IgD-negative memory B cell (primary cell): Measurements from ENCODE around the gene NFIA. TPM values are rescaled to one million over a fixed set of nuclear protein-coding genes. Genes with fewer than 3 reads are reported as not detected.

Source experiments
- H3K27ac Mint-ChIP-seq, 3 donors: one replicate each; pipeline ENCODE4 v1.8.0; 2020 to 2022; ENCODE audit warnings: mild to moderate bottlenecking in 3 of 3, mixed read lengths in 3 of 3, moderate library complexity in 1 of 3
- H3K27me3 Mint-ChIP-seq: one replicate; pipeline ENCODE4 v1.8.0; 2021; ENCODE audit warnings: mixed read lengths
- H3K36me3 Mint-ChIP-seq: one replicate; pipeline ENCODE4 v1.8.0; 2020; ENCODE audit warnings: mild to moderate bottlenecking, mixed read lengths
- H3K4me1 Mint-ChIP-seq, 3 donors: one replicate each; pipeline ENCODE4 v1.8.0; 2020 to 2022; ENCODE audit warnings: mixed read lengths in 3 of 3, mild to moderate bottlenecking in 1 of 3
- H3K4me3 Mint-ChIP-seq, 4 donors: one replicate each; pipeline ENCODE4 v1.8.0; 2020 to 2022; ENCODE audit warnings: mild to moderate bottlenecking in 4 of 4, mixed read lengths in 4 of 4, moderate library complexity in 3 of 4
- H3K9me3 Mint-ChIP-seq, 3 donors: one replicate each; pipeline ENCODE4 v1.8.0; 2020 to 2021; ENCODE audit warnings: mixed read lengths in 3 of 3, mild to moderate bottlenecking in 1 of 3
- polyA plus RNA-seq: library from polyadenylated mRNA; unstranded; fragments of 300-500 nt; fragmentation: Illumina TruSeq; gene quantifications from one replicate; pipeline ENCODE4 v1.2.3, GENCODE V29; 2021

Gene NFIA
- polyA plus RNA-seq, 1 donor from 2014 or later, result 0.93 TPM

- H3K27me3 Mint-ChIP-seq, result peaks cover 8% of the 10 kb centered on the region
- H3K4me3 Mint-ChIP-seq, result no peak overlapping the region
- H3K4me1 Mint-ChIP-seq, result no peaks in the 10 kb centered on the region
- H3K27ac Mint-ChIP-seq, result no peak overlapping the region
- H3K9me3 Mint-ChIP-seq, result no peaks in the 10 kb centered on the region
- H3K36me3 Mint-ChIP-seq, result no peaks in the 10 kb centered on the region
Measured at GRCh38 chr1:61380561-61380960, 298.2 kb downstream of the NFIA start.

- H3K4me1 Mint-ChIP-seq, result peaks cover 0 to 10% (median 6%) of the 10 kb centered on the region in 3 donors
- H3K36me3 Mint-ChIP-seq, result no peaks in the 10 kb centered on the region
- H3K27me3 Mint-ChIP-seq, result peaks cover 5% of the 10 kb centered on the region
- H3K9me3 Mint-ChIP-seq, result no peaks in the 10 kb centered on the region
- H3K27ac Mint-ChIP-seq, result no peak overlapping the region
- H3K4me3 Mint-ChIP-seq, result no peak overlapping the region
Measured at GRCh38 chr1:61386323-61386722, 304.0 kb downstream of the NFIA start.

- H3K27ac Mint-ChIP-seq, result no peak overlapping the region
- H3K27me3 Mint-ChIP-seq, result peaks cover 5% of the 10 kb centered on the region
- no peaks in the 10 kb centered on the region for H3K36me3 Mint-ChIP-seq
- H3K9me3 Mint-ChIP-seq, result no peaks in the 10 kb centered on the region
- H3K4me3 Mint-ChIP-seq, result no peak overlapping the region
- peaks cover 0 to 10% (median 6%) of the 10 kb centered on the region in 3 donors for H3K4me1 Mint-ChIP-seq
Measured at GRCh38 chr1:61386770-61387169, 304.4 kb downstream of the NFIA start.

GRCh38 chr1:61387829-61388228, 305.5 kb downstream of the NFIA start:
- no peaks in the 10 kb centered on the region for H3K9me3 Mint-ChIP-seq
- peaks cover 0 to 10% (median 6%) of the 10 kb centered on the region in 3 donors for H3K4me1 Mint-ChIP-seq

GRCh38 chr1:61388566-61388965, 306.2 kb downstream of the NFIA start:
- Mint-ChIP-seq H3K27me3 (no peaks in the 10 kb centered on the region), H3K4me1 (peaks cover 0 to 10% (median 6%) of the 10 kb centered on the region in 3 donors), H3K36me3 (no peaks in the 10 kb centered on the region), H3K27ac (no peak overlapping the region), H3K4me3 (no peak overlapping the region), H3K9me3 (no peaks in the 10 kb centered on the region)

More at GRCh38 chr1:61387829-61388228, 305.5 kb downstream of the NFIA start:
- Mint-ChIP-seq H3K27me3 (peaks cover 5% of the 10 kb centered on the region), H3K4me3 (no peak overlapping the region), H3K36me3 (no peaks in the 10 kb centered on the region), H3K27ac (no peak overlapping the region)

GRCh38 chr1:61389194-61389925, 307.0 kb downstream of the NFIA start:
- H3K27me3 Mint-ChIP-seq, result no peaks in the 10 kb centered on the region
- no peak overlapping the region for H3K27ac Mint-ChIP-seq
- peaks cover 0 to 10% (median 6%) of the 10 kb centered on the region in 3 donors for H3K4me1 Mint-ChIP-seq
- H3K9me3 Mint-ChIP-seq, result no peaks in the 10 kb centered on the region
- no peak overlapping the region for H3K4me3 Mint-ChIP-seq
- H3K36me3 Mint-ChIP-seq, result no peaks in the 10 kb centered on the region

GRCh38 chr1:61389926-61390845, 307.8 kb downstream of the NFIA start:
- H3K4me1 Mint-ChIP-seq, result peaks cover 0 to 10% (median 6%) of the 10 kb centered on the region in 3 donors
- H3K27ac Mint-ChIP-seq, result no peak overlapping the region
- H3K9me3 Mint-ChIP-seq, result no peaks in the 10 kb centered on the region
- no peaks in the 10 kb centered on the region for H3K36me3 Mint-ChIP-seq
- H3K27me3 Mint-ChIP-seq, result peaks cover 4% of the 10 kb centered on the region
- no peak overlapping the region for H3K4me3 Mint-ChIP-seq

GRCh38 chr1:61391730-61392129, 309.4 kb downstream of the NFIA start:
- Mint-ChIP-seq H3K4me1 (peaks cover 0 to 10% (median 6%) of the 10 kb centered on the region in 3 donors), H3K27me3 (peaks cover 4% of the 10 kb centered on the region), H3K4me3 (no peak overlapping the region), H3K27ac (no peak overlapping the region), H3K9me3 (no peaks in the 10 kb centered on the region), H3K36me3 (no peaks in the 10 kb centered on the region)

- H3K36me3 Mint-ChIP-seq, result no peaks in the 10 kb centered on the region
- no peak overlapping the region for H3K4me3 Mint-ChIP-seq
- H3K27ac Mint-ChIP-seq, result no peak overlapping the region
- H3K27me3 Mint-ChIP-seq, result peaks cover 4% of the 10 kb centered on the region
- peaks cover 0 to 4% (median 3%) of the 10 kb centered on the region in 3 donors for H3K4me1 Mint-ChIP-seq
- no peaks in the 10 kb centered on the region for H3K9me3 Mint-ChIP-seq
Measured at GRCh38 chr1:61392409-61393242, 310.3 kb downstream of the NFIA start.

- Mint-ChIP-seq H3K36me3 (no peaks in the 10 kb centered on the region), H3K27ac (no peak overlapping the region), H3K4me1 (no peaks in the 10 kb centered on the region), H3K9me3 (no peaks in the 10 kb centered on the region), H3K4me3 (no peak overlapping the region), H3K27me3 (peaks cover 4% of the 10 kb centered on the region)
Measured at GRCh38 chr1:61393575-61393974, 311.2 kb downstream of the NFIA start.

- H3K4me3 Mint-ChIP-seq, result no peak overlapping the region
- H3K27ac Mint-ChIP-seq, result no peak overlapping the region
- H3K9me3 Mint-ChIP-seq, result no peaks in the 10 kb centered on the region
- H3K36me3 Mint-ChIP-seq, result no peaks in the 10 kb centered on the region
- no peaks in the 10 kb centered on the region for H3K4me1 Mint-ChIP-seq
- peaks cover 4% of the 10 kb centered on the region for H3K27me3 Mint-ChIP-seq
Measured at GRCh38 chr1:61395146-61395800, 312.9 kb downstream of the NFIA start.

GRCh38 chr1:61397495-61397894, 315.1 kb downstream of the NFIA start:
- no peak overlapping the region for H3K27ac Mint-ChIP-seq
- H3K36me3 Mint-ChIP-seq, result peaks cover 1% of the 10 kb centered on the region
- H3K9me3 Mint-ChIP-seq, result no peaks in the 10 kb centered on the region
- H3K4me3 Mint-ChIP-seq, result no peak overlapping the region
- H3K4me1 Mint-ChIP-seq, result no peaks in the 10 kb centered on the region
- H3K27me3 Mint-ChIP-seq, result peaks cover 8% of the 10 kb centered on the region

GRCh38 chr1:61397935-61398334, 315.6 kb downstream of the NFIA start:
- Mint-ChIP-seq H3K36me3 (peaks cover 1% of the 10 kb centered on the region), H3K27ac (no peak overlapping the region), H3K4me3 (no peak overlapping the region), H3K4me1 (no peaks in the 10 kb centered on the region), H3K27me3 (peaks cover 8% of the 10 kb centered on the region), H3K9me3 (no peaks in the 10 kb centered on the region)

- H3K4me1 Mint-ChIP-seq, result peaks cover 0 to 3% (median 0%) of the 10 kb centered on the region in 3 donors
- no peaks in the 10 kb centered on the region for H3K9me3 Mint-ChIP-seq
- H3K27me3 Mint-ChIP-seq, result peaks cover 13% of the 10 kb centered on the region
- H3K4me3 Mint-ChIP-seq, result no peak overlapping the region
- no peak overlapping the region for H3K27ac Mint-ChIP-seq
- H3K36me3 Mint-ChIP-seq, result peaks cover 1% of the 10 kb centered on the region
Measured at GRCh38 chr1:61399199-61399598, 316.8 kb downstream of the NFIA start.
